Measurements from ENCODE around the gene APOA5.
"Not testable (repeated sequence)": the region's sequence is repeated elsewhere in the genome, so short reads cannot be mapped to it uniquely, and the experiment has no call there.

APOA5 gene

GRCh38 chr11:116791813-116792143 lies at the start of gene APOA5:
APOA5 (minus strand) TSS chr11:116791879; CDS start chr11:116791860, 19 bp downstream.
- no peak for FAIRE-seq

GRCh38 chr11:116840746-116841296 lies 49.1 kb upstream of the APOA5 start:
- no peak for FAIRE-seq

GRCh38 chr11:116840224-116840745 lies 48.6 kb upstream of the APOA5 start:
- no peak for FAIRE-seq

- no peak for FAIRE-seq
These were observed 46.8 kb upstream of the APOA5 start for GRCh38 chr11:116838321-116839084.

- no peak for FAIRE-seq
These were observed 45.8 kb upstream of the APOA5 start, which contains the start of gene APOA1 for GRCh38 chr11:116837231-116838091. APOA1 (minus strand) TSS chr11:116837622; CDS start chr11:116837387, 235 bp downstream.

GRCh38 chr11:116836632-116836991 lies 44.9 kb upstream of the APOA5 start:
- FAIRE-seq = no peak

- no peak for FAIRE-seq
These were observed 44.3 kb upstream of the APOA5 start for GRCh38 chr11:116835791-116836631.

GRCh38 chr11:116835042-116835772 lies 43.5 kb upstream of the APOA5 start:
- no peak for FAIRE-seq

- not testable (repeated sequence) for FAIRE-seq
These were observed 42.9 kb upstream of the APOA5 start for GRCh38 chr11:116834535-116835041.

- FAIRE-seq = no peak
These were observed 42.3 kb upstream of the APOA5 start for GRCh38 chr11:116833816-116834534.

GRCh38 chr11:116833491-116833815 lies 41.8 kb upstream of the APOA5 start:
- FAIRE-seq = no peak

- no peak for FAIRE-seq
These were observed 40.9 kb upstream of the APOA5 start for GRCh38 chr11:116832350-116833290.

GRCh38 chr11:116831790-116832349 lies 40.2 kb upstream of the APOA5 start:
- FAIRE-seq = no peak

GRCh38 chr11:116830184-116830912 lies 38.7 kb upstream of the APOA5 start:
- FAIRE-seq = no peak

GRCh38 chr11:116829525-116830183 lies 38.0 kb upstream of the APOA5 start, which contains the start of gene APOC3:
APOC3 (plus strand) TSS chr11:116829907; CDS start chr11:116830583, 676 bp downstream.
- FAIRE-seq = no peak

- FAIRE-seq = no peak
These were observed 37.2 kb upstream of the APOA5 start for GRCh38 chr11:116828632-116829524.

GRCh38 chr11:116827461-116827860 lies 35.8 kb upstream of the APOA5 start:
- FAIRE-seq = no peak
